GM18507 (cell line): ENCODE measurements around the gene CIRBP.
A peak's percentile ranks its signal among the peaks of the same experiment; 100 is the strongest.

ENCODE experiments used
- DNase-seq: peaks from one replicate; pipeline ENCODE4 v3.0.0; 2011; ENCODE audit warnings: low read depth; ENCODE audit not compliant: insufficient read length; ENCODE audit errors: extremely low spot score
- FAIRE-seq: peaks from 2 replicates; lab custom pipeline; 2011; peaks lifted over from hg19 to GRCh38; lab: Jason Lieb, UNC

CIRBP gene

GRCh38 chr19:1269065-1269477, at the start of gene CIRBP:
Gene CIRBP, plus strand, starts transcription at chr19:1269332. Its CDS starts 1,602 bp downstream, at chr19:1270934.
- FAIRE-seq = peak; percentile 98
- peak; percentile 94 for DNase-seq

DNA sequence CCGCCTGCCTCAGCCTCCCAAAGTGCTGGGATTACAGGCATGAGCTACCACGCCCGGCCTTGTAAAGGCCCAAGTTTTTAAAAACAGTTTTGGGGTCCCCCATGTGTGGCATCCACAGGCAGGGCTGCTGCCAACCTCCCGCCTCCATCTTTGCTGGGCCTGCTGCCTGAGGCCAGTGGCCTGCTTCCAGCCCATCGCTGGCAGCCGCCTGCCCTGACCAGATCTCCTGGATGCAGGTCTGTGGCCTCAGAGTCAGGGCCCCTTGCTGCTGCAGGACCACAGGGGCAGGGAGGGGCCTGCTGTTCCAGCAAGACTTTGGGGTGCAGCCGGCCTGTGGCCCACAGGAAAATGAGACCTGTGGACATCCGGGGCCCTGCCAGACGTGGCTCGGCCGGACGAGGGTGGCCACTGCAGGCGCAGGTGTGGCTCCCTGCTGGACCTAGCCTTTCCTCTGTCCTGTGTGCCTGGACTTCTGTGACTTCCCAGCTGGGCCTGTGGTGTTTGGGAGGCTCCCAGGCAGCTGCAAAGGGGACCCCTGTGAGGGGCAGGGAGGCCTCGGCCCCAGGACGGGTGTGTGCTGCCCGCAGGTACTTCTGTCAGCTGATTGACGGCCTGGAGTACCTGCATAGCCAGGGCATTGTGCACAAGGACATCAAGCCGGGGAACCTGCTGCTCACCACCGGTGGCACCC, 49.2 kb upstream of the CIRBP start:
- FAIRE-seq = no peak
- DNase-seq = no peak

DNA sequence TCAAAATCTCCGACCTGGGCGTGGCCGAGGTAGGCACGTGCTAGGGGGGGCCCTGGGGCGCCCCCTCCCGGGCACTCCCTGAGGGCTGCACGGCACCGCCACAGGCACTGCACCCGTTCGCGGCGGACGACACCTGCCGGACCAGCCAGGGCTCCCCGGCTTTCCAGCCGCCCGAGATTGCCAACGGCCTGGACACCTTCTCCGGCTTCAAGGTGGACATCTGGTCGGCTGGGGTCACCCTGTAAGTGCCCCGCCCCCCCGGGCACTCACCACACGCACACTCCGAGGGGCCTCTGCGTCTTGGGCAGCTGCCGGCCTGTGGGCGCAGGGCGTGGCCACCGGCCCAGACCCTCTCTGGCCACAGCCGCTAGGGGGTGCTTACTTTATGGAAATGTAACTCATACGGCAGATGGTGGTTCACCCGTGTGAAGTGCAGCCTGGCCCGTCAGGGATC, 48.6 kb upstream of the CIRBP start:
- DNase-seq (no peak), FAIRE-seq (no peak)

DNA sequence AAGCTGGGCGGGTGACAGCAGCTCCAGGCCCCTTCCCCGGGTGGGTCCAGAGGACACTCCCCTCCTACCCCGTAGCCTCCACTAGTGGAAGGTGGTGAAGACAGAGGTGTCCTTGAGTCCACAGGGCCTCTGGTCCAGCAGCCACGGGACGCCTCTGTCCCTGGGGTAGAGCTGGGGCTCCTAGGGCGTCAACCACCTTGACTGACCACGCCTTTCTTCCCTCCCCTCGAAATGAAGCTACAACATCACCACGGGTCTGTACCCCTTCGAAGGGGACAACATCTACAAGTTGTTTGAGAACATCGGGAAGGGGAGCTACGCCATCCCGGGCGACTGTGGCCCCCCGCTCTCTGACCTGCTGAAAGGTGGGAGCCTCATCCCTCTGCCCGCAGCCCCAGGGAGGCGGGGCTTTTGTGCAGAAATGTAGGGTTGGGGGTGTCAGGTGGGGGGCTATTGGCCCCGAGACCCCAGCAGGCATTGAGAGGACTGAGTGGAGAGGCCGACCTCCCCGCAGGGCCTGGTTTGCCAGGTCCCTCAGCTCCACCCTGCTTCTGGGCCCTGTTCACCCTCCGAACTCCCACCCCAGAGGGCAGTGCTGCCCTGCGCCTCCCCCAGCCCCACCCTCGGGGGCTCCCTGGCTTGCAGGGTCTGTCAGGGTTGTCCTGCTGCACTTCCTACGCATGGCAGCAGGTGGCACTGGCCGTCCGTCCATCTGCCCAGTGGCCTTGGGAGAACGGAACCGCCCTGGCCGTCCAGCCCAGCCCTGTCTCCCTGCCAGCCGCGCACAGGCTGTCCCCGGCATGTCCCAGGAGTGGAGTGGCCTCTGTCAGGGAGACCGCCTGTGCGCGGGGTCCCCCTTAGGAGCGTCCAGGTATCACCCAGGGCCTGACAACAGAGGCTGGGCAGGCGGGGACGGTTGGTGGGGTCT, 47.9 kb upstream of the CIRBP start:
- DNase-seq (no peak), FAIRE-seq (no peak)

DNA sequence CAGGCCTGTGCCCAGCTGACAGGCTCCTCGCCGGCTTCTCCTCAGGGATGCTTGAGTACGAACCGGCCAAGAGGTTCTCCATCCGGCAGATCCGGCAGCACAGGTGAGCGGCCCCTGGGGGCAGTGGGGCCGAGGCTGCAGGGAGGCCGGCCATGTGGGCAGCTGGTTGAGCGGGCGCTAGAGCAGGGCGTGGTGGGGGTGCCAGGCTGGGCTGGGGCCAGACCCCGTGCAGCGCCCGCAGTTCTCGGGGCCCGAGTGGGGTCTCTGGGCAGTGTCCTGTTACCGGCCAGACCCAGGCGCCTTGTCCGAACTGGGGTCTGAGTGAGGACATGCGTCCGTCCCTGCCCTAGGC, 47.3 kb upstream of the CIRBP start:
- DNase-seq (no peak), FAIRE-seq (no peak)

DNA sequence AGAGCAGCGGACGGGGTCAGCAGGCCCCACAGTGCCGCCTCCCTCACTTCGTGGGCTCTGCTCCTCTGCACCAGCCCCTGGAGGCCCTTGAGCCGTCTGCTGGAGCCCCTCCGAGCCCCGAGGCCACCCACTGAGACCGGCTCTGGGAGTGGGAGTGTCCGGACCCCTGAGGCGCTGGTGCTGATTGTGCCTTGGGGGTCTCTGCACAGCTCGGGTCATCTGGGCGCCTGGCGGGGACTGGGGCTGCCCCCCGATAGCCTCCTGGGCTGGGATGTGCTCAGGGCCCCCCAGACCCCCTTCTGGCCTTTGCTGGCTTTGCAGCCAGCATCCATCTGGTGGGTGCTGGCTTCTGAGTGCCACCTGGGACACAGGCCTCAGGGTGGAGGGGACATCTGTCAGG, 46.7 kb upstream of the CIRBP start:
- no peak for FAIRE-seq

GRCh38 chr19:1223018-1223855, 45.9 kb upstream of the CIRBP start:
- peak; percentile 24 for FAIRE-seq
- no peak for DNase-seq

More for the DNA sequence above, 46.7 kb upstream of the CIRBP start:
- DNase-seq = no peak

DNA sequence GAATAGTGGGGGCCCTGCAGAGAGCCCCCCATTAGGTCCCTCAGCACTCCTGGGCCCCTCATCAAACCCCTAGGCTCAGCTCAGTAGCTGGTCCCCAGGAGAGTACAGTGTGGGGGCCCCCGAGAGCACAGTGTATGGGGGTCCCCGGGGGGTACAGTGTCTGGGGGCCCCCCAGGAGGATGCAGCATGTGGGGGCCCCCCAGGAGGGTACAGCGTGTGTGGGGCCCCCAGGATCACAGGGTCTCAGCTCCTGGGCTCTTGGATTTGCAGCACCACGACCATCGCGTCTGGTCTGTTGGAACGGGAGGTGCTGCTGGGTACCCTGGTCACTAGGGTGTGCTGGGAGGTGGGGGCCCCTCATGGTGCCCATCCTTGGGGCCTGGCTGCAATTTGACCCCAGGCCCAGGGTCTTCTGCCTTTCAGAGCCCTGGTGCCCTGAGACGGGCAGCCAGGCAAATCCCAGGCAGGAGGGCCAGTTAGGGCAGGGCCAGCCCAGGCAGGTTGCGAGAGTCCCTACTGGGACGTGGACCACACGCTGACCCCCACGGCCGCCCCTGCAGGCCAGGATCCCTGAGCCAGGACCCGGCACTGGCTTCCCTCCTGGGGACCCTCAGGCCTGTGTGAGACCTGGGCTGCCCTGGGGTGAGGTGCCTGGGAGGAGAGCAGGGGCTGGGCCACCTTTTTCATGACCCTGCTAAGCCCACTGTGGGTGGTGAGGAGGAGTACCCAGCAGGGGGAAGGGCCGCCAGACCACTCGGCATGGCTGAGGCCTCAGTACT, 44.9 kb upstream of the CIRBP start:
- no peak for DNase-seq
- no peak for FAIRE-seq

GRCh38 chr19:1224847-1225246, 44.3 kb upstream of the CIRBP start:
- FAIRE-seq = no peak

GRCh38 chr19:1225440-1226226, 43.5 kb upstream of the CIRBP start:
- FAIRE-seq = no peak
- no peak for DNase-seq

More at GRCh38 chr19:1224847-1225246, 44.3 kb upstream of the CIRBP start:
- no peak for DNase-seq

- no peak for DNase-seq
Observed at GRCh38 chr19:1226227-1226518, 43.0 kb upstream of the CIRBP start.

GRCh38 chr19:1226522-1227303, 42.4 kb upstream of the CIRBP start:
- FAIRE-seq (no peak), DNase-seq (no peak)

More at GRCh38 chr19:1226227-1226518, 43.0 kb upstream of the CIRBP start:
- FAIRE-seq = no peak

GRCh38 chr19:1227304-1228054, 41.7 kb upstream of the CIRBP start:
- DNase-seq (no peak), FAIRE-seq (no peak)

DNA sequence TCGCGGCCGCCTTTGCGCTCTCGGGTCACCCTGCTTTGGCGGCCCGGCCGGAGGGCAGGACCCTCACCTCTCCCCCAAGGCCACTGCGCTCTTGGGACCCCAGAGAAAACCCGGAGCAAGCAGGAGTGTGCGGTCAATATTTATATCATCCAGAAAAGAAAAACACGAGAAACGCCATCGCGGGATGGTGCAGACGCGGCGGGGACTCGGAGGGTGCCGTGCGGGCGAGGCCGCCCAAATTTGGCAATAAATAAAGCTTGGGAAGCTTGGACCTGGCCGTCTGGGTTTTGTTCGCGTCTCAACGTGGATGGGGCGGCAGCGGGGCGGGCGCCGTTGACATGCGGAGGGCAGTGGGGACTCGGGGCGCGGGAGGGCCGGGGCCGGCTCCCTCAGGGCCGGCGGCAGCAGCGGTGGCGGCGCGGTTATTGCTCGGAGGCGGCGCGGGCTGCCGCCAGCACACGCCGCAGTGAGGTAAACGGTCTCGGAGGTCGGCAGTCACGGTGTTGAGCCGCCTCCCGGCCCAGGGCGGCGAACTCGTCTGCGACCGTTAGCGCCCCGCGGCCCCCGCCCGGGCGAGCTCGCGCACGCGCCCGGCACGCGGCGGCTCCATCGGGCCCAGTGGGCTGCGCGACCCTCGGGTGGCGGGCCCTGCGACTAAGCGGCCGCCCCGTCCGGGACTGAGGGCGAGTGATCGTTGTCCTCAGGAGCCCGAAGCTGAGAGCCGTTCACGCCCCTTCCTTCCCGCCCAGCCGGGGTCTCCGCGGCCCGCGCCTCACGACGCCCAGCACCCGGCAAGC, 40.8 kb upstream of the CIRBP start:
- FAIRE-seq (no peak), DNase-seq (no peak)

DNA sequence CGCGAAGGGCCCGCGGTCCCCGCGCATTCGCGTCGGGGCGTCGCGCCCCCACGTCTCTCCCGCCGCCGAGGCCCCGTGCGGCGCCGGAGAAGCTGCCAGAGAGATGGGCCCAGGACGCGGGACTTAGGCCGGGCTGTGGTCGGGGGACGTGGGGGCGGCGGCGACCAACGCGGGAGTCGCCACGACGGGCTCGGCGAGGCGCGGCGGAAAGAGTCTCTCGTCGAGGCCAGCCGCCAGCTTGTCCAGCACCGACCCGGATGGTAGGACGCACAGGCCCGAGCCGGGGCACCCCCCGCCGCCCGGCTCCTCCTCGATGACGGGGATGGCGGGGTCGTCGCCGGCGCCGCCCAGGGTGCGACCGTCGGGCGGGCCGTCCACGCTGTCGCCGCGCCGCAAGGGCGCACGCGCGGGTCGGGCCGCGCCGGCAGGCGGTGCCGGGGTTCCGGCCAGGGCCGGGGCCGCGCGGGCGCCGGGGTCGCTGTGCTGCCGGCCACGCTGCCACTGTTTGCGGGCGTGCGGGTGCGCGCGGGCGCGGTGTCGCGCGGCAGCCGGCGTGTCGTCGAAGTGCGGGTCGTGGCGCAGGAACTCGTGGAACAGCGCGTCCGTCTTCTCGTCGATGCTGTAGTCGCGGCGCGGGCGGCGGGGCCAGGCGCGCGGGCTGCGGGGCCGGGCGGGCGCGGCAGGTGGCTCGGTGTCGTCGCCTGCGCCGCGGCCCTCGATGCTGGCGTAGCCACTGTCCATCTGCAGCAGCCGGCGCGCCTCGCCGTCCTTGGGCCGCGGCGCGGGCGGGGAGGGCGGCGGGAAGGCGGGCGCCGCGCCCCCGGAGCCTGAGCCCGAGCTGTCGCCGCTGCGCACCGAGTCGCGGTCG, 39.8 kb upstream of the CIRBP start:
- DNase-seq (no peak), FAIRE-seq (no peak)
